GM19193 (cell line): ENCODE measurements around the gene STK17A.

ENCODE experiments used
- POLR2A ChIP-seq: IDR thresholded peaks from 4 replicates; pipeline ENCODE4 v1.6.1; 2011; ENCODE audit not compliant: insufficient read depth, insufficient read length; ENCODE audit errors: extremely low read depth

Gene STK17A

DNA sequence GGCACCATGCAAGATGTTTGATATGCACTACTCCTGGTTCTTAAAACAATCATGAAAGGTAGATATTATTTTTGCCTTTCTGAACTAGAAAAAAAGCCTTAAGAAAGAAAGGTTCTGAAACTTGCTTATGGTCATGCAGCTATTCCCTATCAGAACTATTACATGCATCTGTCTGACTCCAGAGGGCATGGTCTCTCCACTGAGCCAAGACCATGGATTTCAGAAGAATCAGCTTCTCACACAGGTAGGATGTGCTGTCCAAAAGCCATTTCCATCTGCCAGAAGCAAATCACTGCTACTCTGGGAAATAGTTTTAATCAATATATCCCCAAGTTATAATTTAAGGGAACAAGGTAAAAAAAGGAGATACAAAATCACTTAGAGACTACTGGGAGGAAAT is 69.5 kb downstream of the STK17A start:
- no peak for TF ChIP-seq POLR2A

GRCh38 chr7:43653466-43653865 is 70.6 kb downstream of the STK17A start:
- no peak for TF ChIP-seq POLR2A

DNA sequence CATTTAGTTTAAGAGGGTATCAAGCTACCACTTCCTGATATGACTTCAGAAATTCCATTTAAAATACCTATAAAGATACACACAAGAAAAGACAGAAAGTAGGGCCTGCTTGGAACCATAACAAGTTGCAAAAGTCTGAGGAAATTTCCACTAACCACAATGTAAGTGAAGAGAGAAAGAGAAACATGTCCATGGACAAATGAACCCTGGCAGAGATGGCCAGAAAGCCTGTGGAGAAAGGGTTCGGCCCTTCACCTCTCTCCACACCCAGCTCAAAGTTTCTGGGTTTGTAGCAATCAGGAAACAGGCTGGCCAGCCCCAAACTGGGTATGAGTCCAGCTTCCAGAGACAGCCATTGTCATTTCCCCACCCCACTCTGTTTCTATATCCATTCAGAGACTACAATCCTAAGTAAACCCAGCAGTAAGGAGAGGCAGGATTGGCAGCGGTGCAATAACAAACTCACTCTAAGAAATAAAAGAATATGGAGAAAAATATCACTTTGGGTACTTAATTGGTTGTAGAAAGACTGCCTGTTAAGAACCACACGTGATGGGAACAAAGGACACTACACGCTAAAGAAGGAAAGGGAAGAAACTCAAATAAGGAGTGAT is 71.1 kb downstream of the STK17A start:
- TF ChIP-seq POLR2A = no peak

GRCh38 chr7:43655584-43655983 is 72.7 kb downstream of the STK17A start:
- TF ChIP-seq POLR2A = no peak

- no peak for TF ChIP-seq POLR2A
Measured at GRCh38 chr7:43656997-43657396, 74.1 kb downstream of the STK17A start.

DNA sequence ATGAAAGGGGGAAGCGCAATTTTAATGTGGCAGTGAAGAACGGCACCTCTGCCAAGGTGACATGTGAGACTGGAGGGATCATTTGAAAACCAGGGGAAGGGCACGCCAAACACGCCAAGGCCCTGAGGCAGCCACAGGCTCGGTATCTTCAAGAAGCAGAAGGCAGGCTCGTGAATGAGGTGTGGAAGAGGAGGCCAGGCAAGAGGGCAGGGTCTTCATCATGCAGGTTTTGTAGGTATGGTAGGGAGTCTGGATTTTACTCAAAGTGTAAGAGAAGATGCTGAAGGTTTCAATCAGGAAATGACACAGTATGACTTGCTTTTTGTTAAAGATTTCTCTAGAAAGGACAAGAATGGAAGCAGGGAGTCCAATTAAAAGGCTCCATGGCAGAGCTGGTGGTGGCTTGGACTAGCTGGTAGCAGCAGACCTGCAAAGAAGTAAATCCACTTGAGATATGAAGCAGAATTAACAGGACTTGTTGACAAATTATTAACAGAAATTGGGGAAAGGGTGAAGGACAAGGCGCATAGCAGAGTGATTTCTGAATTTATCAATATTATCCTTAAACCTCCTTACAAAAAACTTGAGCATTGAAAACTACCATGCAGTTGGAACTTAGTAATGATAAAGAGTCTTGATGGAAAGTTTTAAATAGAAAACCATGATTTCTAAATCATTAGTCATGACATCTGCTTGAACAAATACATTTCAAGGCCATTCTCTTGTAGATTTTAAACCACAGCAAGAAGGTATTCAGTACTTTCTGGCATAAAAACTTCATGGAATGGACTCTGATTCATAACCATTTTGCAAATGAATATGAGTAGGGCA is 76.0 kb downstream of the STK17A start:
- no peak for TF ChIP-seq POLR2A

GRCh38 chr7:43659549-43659896 is 76.6 kb downstream of the STK17A start:
- no peak for TF ChIP-seq POLR2A

DNA sequence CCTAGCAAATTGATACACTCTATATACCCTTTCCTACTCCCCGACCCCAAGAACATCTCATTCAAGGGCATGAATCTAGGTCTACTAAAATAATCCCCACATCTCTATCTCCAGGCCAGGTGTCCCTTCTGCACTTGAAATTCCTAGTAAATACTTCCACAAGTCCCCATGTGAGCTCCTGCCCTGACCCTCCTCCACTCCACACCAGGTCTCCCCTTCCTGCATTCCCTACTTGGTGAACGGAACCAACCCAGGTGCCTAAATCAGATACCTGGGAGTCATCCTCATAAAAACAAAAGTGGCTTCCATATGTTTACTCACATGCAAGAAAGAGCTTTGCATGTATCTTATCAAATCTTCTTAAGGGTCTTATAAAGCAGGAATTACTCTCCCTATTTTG is 77.2 kb downstream of the STK17A start:
- no peak for TF ChIP-seq POLR2A

DNA sequence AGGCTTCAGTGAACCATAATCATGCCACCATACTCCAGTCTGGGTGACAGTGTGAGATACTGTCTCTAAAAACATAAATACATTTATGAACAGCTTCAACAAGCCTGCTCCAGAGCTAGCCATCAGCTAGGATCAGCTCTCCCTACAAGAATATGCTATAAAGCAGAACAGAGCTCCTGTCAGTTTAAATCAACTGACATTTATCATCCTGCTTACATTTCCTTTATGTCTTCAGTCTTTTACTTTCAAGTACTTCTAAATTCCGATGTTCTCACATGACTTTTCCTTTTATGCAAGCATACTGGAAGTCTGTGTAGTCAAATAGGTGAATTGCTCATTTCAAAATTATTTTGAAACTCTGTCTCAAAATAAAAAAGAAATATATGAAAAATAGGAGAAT is 81.8 kb downstream of the STK17A start:
- no peak for TF ChIP-seq POLR2A

DNA sequence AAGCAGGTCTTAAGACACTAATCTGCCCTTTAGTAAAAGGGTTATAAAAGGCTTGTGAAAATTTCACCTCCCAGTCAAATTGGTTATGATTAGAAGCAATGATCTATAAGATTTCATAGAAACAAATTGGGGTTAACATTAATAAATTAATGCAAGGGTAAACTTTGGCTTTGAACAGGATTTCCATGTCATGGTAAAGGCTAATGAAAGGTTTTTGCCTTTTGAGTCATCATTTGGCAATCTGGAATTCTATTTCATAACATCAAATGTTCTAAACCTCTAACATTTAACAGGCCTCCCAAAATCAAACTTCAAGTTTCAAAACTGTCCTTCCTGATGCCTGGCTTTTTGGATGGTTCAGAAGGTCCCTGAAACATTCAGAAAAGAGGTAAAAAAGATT is 84.0 kb downstream of the STK17A start:
- TF ChIP-seq POLR2A = no peak

- TF ChIP-seq POLR2A = no peak
Measured at GRCh38 chr7:43668035-43668434, 85.1 kb downstream of the STK17A start.

GRCh38 chr7:43669286-43670081 is 86.6 kb downstream of the STK17A start:
- TF ChIP-seq POLR2A = no peak

DNA sequence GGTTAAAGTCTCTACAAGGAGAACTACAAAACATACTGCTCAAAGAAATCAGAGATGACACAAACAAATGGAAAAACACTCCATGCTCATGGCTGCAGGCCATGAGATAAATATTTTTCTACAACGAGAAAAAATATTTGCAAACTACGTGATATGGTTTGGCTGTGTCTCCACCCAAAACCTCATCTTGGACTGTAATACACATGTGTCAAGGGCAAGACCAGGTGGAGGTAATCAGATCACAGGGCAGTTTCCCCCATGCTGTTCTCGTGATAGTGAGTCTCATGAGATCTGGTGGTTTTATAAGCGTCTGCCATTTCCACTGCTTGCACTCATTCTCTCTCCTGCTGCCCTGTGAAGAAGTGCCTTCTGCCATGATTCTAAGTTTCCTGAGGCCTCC is 88.6 kb downstream of the STK17A start:
- TF ChIP-seq POLR2A = no peak

GRCh38 chr7:43674559-43675436 is 91.9 kb downstream of the STK17A start:
- TF ChIP-seq POLR2A = no peak
